ENCODE measurements around the gene WDPCP.
A peak's percentile ranks its signal among the peaks of the same experiment; 100 is the strongest.
"Not testable (repeated sequence)": the region's sequence is repeated elsewhere in the genome, so short reads cannot be mapped to it uniquely, and the experiment has no call there.

Gene WDPCP, protein sequence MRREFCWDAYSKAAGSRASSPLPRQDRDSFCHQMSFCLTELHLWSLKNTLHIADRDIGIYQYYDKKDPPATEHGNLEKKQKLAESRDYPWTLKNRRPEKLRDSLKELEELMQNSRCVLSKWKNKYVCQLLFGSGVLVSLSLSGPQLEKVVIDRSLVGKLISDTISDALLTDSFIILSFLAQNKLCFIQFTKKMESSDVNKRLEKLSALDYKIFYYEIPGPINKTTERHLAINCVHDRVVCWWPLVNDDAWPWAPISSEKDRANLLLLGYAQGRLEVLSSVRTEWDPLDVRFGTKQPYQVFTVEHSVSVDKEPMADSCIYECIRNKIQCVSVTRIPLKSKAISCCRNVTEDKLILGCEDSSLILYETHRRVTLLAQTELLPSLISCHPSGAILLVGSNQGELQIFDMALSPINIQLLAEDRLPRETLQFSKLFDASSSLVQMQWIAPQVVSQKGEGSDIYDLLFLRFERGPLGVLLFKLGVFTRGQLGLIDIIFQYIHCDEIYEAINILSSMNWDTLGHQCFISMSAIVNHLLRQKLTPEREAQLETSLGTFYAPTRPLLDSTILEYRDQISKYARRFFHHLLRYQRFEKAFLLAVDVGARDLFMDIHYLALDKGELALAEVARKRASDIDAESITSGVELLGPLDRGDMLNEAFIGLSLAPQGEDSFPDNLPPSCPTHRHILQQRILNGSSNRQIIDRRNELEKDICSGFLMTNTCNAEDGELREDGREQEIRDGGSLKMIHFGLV

DNA sequence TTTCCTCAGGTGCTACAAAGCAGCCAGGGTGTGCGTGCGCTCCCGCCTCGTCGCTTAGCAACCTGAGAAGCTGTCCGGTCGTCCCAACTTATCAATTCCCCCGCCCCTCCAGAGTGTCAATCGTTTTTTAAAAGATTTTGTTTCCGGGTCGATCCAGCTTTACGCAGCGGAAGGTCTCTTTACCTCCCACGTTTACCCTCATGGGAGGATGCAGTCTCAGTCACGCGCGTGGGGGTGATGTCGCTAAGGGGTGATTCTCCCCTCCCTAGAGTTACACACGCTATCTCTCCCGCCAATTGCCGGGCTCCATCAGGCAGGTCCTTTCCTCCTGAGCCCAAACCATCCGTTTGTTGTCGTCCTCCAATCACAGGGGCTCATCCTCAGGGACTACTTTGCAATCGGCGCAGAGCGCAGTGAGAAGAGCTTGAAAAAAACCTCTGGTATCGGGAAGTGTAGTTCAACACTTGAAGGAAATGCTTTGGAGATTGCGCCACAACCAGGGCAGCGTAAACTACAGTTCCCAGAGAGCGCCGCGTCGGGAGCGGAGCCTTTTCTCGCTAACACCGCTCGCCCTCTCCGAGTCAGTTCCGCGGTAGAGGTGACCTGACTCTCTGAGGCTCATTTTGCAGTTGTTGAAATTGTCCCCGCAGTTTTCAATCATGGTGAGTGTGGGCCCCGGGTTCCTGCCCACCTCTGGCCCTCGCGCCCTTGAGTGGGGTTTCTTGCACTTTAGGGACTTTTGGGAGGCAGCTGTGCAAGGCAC, at the start of gene WDPCP, which contains the start of gene MDH1:
Gene WDPCP (minus strand): TSS at position 93 of the 763 bp plus-strand sequence. CDS start 206 bp downstream, outside the sequence.
Gene MDH1 (plus strand): TSS at position 579 of the 763 bp plus-strand sequence. CDS start 81 bp downstream, at position 660.
- H3K4me1 ChIP-seq (ENCODE audit: insufficient read depth, low read length), result peaks cover 11% of the 10 kb centered on the region; the same call in 1 of the 2 replicates
- no peaks in the 10 kb centered on the region for H3K9me3 ChIP-seq (ENCODE audit: control insufficient read depth, insufficient read depth, low read length)
- no peaks in the 10 kb centered on the region; the same call in 1 of the 2 replicates for H3K36me3 ChIP-seq (ENCODE audit: insufficient read depth, low read length)
- H3K9ac ChIP-seq (ENCODE audit: low read depth, low read length), result peak within 1 kb of the TSS; percentile 84

DNA sequence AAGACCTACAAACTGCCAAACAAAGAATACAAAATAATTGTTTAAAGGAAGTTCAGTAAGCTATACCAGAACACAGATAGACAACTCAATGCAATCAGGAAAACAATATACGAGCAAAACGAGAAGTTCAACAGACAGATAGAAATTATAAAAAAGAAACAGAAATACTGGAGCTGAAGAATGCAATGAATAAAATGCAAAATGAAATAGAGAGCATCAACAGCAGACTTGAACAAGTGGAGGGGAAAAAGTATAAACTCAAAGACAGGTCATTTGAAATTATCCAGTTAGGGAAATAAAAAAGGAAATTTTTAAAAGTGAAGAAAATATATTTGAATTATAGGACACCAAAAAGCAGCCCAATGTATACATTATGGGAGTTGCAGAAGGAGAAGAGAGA, 44.1 kb upstream of the WDPCP start:
- H3K4me1 ChIP-seq (ENCODE audit: insufficient read depth, low read length), result no peaks in the 10 kb centered on the region

DNA sequence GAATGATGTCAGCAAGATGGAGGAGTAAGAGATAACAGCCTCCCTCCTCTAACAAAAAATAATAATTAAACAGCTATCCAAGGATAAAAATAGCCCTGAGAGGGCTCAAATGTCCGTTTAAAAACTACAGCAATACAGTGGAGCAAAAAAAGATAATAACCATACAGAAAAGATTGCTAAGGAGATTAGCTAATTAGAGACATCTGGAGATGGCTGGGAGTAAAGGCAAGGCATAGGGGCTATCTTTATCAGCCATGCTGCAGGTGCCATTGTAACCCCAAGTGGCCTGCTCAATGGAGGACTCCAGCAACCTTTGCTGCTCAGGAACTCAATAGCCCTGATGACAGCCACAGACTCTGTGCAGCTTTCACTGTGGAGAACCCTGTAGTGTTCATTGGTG, 43.2 kb upstream of the WDPCP start:
- no peaks in the 10 kb centered on the region for H3K4me1 ChIP-seq (ENCODE audit: insufficient read depth, low read length)
- peaks cover 3% of the 10 kb centered on the region for H3K9me3 ChIP-seq (ENCODE audit: control insufficient read depth, insufficient read depth, low read length)
- H3K9ac ChIP-seq (ENCODE audit: low read depth, low read length), result no peak overlapping the region
- H3K36me3 ChIP-seq (ENCODE audit: insufficient read depth, low read length), result no peaks in the 10 kb centered on the region

More for the DNA sequence above, 44.1 kb upstream of the WDPCP start:
- H3K36me3 ChIP-seq (ENCODE audit: insufficient read depth, low read length), result no peaks in the 10 kb centered on the region
- peaks cover 3% of the 10 kb centered on the region for H3K9me3 ChIP-seq (ENCODE audit: control insufficient read depth, insufficient read depth, low read length)
- H3K9ac ChIP-seq (ENCODE audit: low read depth, low read length), result no peak overlapping the region

DNA sequence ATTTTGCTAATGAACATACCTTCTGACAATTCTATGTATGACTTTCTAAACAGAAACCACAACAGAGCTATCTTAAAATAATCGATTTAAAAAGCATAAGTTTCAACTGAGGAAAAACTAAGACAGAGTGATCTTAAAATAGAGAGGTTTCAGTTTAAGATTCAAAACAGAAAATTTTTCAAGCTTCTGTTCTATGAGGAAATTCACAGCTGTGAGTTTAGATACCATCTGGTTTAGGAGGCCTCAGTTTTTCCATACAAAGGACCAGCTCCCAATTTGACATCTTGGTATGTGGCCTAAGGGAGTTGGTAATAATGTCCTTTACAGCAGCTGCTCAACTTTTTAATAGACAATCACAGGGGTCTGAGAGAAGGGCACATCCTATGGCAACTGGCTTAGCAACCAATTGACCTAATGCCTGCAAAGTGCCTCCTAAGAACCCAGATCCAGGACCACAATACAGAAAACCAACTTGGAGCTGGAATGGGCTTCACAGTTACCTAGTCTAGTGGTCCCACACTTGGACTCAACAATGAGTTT, 40.2 kb upstream of the WDPCP start:
- Histone ChIP-seq H3K9ac (ENCODE audit: low read depth, low read length) (no peak overlapping the region), H3K4me1 (ENCODE audit: insufficient read depth, low read length) (no peaks in the 10 kb centered on the region), H3K9me3 (ENCODE audit: control insufficient read depth, insufficient read depth, low read length) (peaks cover 3% of the 10 kb centered on the region; the same call in 1 of the 2 replicates), H3K36me3 (ENCODE audit: insufficient read depth, low read length) (no peaks in the 10 kb centered on the region)

DNA sequence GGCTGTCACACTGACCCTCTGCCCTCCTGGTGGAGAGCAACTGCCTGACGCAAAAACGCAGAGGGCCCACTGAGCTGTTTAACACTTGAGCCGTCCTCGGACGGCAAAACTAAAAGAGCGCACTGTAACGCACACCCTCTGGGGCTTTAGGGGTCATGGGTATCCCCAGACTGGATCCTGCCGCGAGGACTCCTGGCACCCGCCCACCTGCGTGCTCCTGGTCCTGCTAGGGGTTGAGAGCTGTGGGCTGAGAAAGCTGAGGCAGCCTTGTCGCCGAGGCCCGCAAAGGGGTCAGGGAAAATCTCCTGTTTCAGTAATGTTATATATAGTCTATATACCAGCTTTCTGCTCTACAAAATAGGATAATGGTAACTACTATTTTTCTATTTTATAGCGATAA, 39.6 kb upstream of the WDPCP start:
- Histone ChIP-seq H3K9ac (ENCODE audit: low read depth, low read length) (no peak overlapping the region), H3K9me3 (ENCODE audit: control insufficient read depth, insufficient read depth, low read length) (peaks cover 3% of the 10 kb centered on the region; the same call in 1 of the 2 replicates), H3K4me1 (ENCODE audit: insufficient read depth, low read length) (no peaks in the 10 kb centered on the region), H3K36me3 (ENCODE audit: insufficient read depth, low read length) (no peaks in the 10 kb centered on the region)

DNA sequence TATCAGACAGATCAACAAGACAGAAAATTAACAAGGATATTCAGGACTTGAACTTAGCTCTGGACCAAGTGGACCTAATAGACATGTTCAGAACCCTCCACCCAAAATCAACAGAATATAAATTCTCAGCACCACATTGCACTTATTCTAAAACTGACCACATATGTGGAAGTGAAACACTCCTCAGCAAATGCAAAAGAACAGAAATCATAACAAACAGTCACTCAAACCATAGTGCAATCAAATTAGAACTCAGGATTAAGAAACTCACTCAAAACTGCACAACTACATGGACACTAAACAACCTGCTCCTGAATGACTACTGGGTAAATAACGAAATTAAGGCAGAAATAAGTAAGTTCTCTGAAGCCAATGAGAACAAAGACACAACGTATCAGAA, 35.5 kb upstream of the WDPCP start:
- not testable (repeated sequence) for H3K36me3 ChIP-seq (ENCODE audit: insufficient read depth, low read length); H3K9ac ChIP-seq (ENCODE audit: low read depth, low read length); H3K4me1 ChIP-seq (ENCODE audit: insufficient read depth, low read length); H3K9me3 ChIP-seq (ENCODE audit: control insufficient read depth, insufficient read depth, low read length)

DNA sequence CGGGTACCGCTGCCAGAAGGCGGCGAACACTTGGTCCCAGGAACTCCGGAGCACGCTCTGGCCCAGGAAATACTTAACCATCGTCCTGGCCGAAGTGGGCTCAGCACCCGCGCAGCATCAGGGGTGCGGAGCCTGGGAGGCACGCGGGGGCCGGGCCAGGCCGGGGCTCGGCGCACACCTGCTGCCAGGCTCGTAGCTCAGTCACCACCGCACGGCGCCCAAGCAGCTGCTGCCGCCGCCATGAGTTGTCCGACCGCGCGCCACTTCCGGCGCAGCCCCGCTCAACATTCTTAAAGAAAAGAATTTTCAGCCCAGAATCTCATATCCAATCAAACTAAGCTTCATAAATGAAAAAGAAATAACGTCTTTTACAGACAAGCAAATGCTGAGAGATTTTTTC, 34.5 kb upstream of the WDPCP start:
- peaks cover 3% of the 10 kb centered on the region; the same call in 1 of the 2 replicates for H3K9me3 ChIP-seq (ENCODE audit: control insufficient read depth, insufficient read depth, low read length)
- H3K4me1 ChIP-seq (ENCODE audit: insufficient read depth, low read length), result no peaks in the 10 kb centered on the region
- no peak overlapping the region for H3K9ac ChIP-seq (ENCODE audit: low read depth, low read length)
- H3K36me3 ChIP-seq (ENCODE audit: insufficient read depth, low read length), result no peaks in the 10 kb centered on the region

DNA sequence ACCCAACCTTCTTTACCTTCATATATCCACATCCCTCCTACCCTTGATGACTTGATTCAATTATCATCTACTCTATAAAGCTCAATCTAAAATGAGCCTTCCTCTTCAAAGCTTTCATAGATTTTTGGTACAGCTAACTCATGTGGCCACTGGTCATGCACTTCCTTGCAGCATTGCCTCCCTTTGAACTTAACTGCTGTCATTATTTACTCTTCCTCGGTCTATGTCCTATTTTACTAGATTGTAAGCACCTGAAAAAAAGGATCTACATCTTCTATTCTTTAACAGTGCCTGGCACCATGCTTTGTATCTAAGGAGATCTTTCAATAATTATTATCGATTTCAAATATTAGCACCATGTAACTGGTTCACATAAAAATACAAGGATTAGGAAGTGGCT, 31.1 kb upstream of the WDPCP start:
- Histone ChIP-seq H3K36me3 (ENCODE audit: insufficient read depth, low read length) (no peaks in the 10 kb centered on the region), H3K9ac (ENCODE audit: low read depth, low read length) (no peak overlapping the region), H3K9me3 (ENCODE audit: control insufficient read depth, insufficient read depth, low read length) (peaks cover 3% of the 10 kb centered on the region; the same call in 1 of the 2 replicates), H3K4me1 (ENCODE audit: insufficient read depth, low read length) (peaks cover 16% of the 10 kb centered on the region)

DNA sequence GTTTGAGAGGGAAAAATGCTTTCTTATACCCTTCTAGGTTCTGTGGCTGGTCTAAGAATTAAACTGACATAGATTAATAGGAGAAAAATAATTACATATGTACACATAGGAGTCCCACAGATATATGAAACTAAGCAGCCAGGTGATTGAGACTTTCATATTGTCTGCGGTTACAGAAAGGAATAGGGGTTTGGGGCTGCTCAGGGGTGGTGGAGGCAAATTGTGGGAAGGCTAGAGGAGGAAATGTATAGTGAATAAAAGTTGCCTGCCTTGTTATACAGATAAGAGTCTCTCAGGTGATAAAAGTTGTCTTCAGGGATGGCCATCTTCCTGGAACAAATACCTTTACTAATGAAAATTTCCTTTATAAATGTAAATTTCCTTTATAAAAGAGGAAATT, 29.1 kb upstream of the WDPCP start:
- Histone ChIP-seq H3K4me1 (ENCODE audit: insufficient read depth, low read length) (peaks cover 34% of the 10 kb centered on the region), H3K36me3 (ENCODE audit: insufficient read depth, low read length) (no peaks in the 10 kb centered on the region), H3K9ac (ENCODE audit: low read depth, low read length) (no peak overlapping the region), H3K9me3 (ENCODE audit: control insufficient read depth, insufficient read depth, low read length) (peaks cover 3% of the 10 kb centered on the region; the same call in 1 of the 2 replicates)

DNA sequence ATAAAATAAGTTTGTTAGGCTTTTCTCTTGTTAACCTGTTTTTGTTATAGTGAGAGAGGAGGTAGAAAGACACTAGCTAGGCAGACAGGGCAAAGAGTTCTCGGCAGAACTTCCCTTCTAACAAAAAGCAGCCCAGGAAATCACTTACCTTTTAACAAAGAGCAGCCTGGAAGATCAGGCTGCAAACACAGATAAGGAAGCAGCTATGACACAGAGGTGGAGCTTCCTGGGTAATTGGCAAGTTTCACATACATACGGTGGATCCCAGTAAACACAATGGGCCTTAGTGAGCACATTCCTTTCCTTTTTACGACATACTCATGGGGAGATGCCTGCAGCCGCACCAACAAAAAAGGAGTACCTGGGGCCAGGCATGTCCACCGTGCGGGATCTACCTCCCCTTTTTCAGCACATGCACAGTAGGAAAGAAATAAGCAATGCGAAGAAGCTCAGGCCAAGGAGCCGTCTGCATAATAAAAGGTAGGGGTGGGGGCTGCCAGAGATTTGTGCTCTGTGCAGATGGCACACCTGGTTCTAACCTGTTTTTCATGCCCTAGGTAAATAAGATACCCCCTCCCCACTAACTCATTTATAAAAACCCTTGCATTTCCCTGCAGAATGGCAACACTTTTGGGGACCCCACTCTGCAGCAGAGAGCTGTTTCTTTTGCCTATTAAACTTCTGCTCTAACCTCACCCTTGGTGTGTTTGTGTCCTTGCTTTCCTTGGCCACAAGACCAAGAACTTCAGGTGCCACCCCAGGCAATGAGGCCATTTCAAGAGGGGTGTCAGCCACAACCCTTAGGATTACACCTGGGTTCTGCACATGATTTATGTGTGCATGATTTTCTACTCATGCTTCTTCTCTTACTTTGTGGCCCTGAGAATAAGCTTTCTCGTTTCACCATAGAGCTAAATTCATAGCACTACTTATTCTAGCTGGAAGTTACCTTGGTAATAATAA, 27.0 kb upstream of the WDPCP start:
- H3K36me3 ChIP-seq (ENCODE audit: insufficient read depth, low read length), result no peaks in the 10 kb centered on the region
- H3K9me3 ChIP-seq (ENCODE audit: control insufficient read depth, insufficient read depth, low read length), result peaks cover 8% of the 10 kb centered on the region
- peak overlapping the region; percentile 44 for H3K9ac ChIP-seq (ENCODE audit: low read depth, low read length)
- peaks cover 34% of the 10 kb centered on the region for H3K4me1 ChIP-seq (ENCODE audit: insufficient read depth, low read length)

DNA sequence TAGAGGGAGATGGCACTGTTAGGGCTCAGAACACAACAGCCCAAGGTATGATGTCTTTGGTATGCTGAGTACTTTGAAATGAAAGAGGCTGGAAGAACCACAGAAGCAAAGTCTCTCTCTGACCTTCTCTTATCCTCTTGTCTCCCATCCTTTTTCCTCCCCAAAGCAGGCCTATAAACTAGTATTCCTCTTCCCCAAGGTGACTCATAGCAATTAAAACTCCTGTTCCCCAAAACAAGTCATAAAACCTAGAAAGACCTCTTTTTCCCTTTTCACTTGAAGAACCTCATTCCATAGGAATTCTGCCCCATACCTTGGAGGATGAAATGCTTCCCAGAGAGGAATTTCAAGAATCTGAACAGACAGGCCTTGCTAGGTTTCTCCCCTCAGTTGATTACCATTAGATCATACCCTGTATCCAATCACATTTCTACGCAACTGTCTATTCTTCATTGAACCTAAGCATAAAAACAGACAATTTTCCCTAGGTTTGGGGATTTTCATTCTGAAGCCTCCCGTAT, 26.2 kb upstream of the WDPCP start:
- H3K4me1 ChIP-seq (ENCODE audit: insufficient read depth, low read length), result peaks cover 34% of the 10 kb centered on the region
- H3K9me3 ChIP-seq (ENCODE audit: control insufficient read depth, insufficient read depth, low read length), result peaks cover 5% of the 10 kb centered on the region; the same call in 1 of the 2 replicates
- peak overlapping the region; percentile 44 for H3K9ac ChIP-seq (ENCODE audit: low read depth, low read length)
- H3K36me3 ChIP-seq (ENCODE audit: insufficient read depth, low read length), result no peaks in the 10 kb centered on the region

DNA sequence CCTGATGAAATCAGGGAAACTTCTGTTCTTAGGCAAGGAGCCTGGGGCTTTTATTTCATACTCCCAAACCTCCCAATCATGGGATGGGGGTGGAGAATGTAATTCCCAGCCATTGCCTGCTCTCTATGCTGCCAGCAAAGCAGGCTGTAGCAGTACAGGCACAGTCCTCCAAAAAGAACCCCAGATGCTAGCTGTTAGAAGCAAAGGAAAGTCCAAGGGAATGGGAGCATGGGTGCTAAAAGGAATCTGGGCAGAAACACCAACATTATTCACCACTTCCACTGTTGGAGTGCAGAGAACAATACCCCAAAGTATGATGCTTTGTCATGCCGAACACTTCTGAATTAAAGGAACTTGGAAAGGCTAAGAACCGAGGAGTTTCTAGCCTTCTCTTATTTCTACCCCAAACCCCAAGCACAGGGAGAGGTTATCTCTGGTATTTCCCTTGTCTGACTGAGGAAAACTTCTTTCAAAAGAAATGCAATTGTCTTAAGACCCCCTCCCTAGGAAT, 25.2 kb upstream of the WDPCP start:
- Histone ChIP-seq H3K9me3 (ENCODE audit: control insufficient read depth, insufficient read depth, low read length) (peaks cover 5% of the 10 kb centered on the region; the same call in 1 of the 2 replicates), H3K36me3 (ENCODE audit: insufficient read depth, low read length) (no peaks in the 10 kb centered on the region), H3K4me1 (ENCODE audit: insufficient read depth, low read length) (peaks cover 34% of the 10 kb centered on the region), H3K9ac (ENCODE audit: low read depth, low read length) (peak overlapping the region; percentile 10; the same call in 1 of the 2 replicates)

All from ES-I3 (cell line).